GM18951 (cell line): ENCODE results near the gene EFTUD2.

Experiments
- POLR2A ChIP-seq: IDR thresholded peaks from 4 replicates; pipeline ENCODE4 v1.6.1; 2011; ENCODE audit warnings: mild to moderate bottlenecking; ENCODE audit not compliant: insufficient read length, insufficient read depth; ENCODE audit errors: extremely low read depth
- in situ Hi-C: fragments of 300-500 bp; cut with MboI; formaldehyde crosslinking; loops from one replicate; pipeline ENCODE4 v1.12.0; 2022; ENCODE audit warnings: low sequenced_read_pairs, mixed read lengths, inconsistent platforms; ENCODE audit not compliant: unreplicated experiment

The EFTUD2 gene

GRCh38 chr17:44932096-44932786 lies 33.0 kb upstream of the EFTUD2 start:
- in situ Hi-C loops, result no loop called here
- no peak for TF ChIP-seq POLR2A

DNA sequence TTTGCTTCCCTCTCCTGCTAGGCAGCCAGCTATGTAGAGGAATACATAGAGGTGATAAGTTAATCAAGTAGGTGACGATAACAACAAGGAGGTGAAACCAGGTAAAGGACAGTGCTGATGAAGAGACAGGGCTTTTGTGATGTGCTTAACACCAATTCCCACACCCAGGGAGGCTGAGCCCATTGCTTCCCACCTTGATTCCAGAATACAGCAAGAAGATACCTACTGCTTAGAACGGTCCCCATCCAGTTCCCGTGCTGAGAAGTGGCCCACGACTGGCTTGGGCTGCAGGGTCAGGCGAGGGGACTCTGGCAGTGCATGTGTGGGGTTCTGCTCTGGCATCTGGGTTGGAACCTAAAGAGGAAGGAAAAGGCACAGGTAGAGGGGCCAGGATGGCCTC lies 32.1 kb upstream of the EFTUD2 start:
- in situ Hi-C loops, result no loop called here

DNA sequence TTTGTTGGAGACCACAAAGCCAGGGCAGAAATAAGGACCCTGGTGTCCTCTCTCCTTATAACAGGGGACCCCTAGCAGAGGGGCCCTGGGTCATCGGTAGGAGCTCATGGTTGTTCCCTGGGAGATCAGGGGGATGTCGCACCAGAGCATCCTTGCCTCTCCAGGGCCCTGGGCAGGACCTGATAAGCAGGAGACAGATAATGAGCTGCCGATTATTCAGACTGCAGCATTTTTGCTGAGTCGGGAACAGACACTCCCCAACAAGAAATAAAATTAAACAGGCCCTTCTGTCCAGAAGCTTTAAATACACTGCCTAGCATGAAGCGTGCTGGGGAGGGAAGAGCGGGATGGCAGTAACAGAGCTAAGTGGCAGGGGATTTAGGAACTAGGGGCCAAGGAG lies 31.4 kb upstream of the EFTUD2 start:
- TF ChIP-seq POLR2A, result no peak
- in situ Hi-C loops, result no loop called here

More for the DNA sequence above, 32.1 kb upstream of the EFTUD2 start:
- no peak for TF ChIP-seq POLR2A

DNA sequence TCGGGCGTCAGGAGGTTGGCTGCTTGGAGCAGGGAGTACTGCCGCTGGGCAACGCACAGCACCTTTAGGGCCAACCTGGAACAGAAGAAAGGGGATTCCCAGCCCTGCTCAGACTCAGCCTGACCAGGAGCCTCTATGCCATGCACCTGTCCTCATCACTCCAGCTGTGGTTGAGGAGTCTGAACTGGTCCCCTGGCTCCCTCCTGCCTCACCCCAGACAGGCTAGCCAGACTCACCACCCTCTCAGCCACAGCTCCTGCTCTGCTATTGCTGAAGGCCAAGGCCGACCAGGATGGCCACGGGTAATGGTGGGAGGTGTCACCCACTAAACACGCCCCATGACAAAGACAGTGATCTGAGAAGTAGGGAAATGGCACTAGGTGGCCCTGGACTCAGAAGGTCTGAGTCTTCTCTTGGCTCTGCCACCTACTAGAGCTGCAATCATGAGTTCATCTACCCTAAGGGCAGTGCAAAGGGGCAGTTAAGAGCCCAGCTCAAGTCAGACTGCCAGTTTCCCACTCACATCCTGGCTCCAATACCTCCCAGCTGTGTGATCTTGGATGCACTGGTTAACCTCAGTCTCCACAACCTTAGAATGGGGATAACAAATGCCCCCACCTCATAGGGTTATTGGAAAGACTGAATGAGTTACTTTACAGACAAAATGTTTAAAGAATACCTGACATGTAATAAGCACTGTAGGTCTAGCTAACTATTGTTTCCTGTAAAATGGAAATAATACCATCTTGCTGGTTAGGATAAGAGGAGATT lies 29.9 kb upstream of the EFTUD2 start:
- no peak for TF ChIP-seq POLR2A
- in situ Hi-C loops, result loop anchor here (10.0 kb wide), 2 partner anchors 86 to 166 kb away; no protein-coding TSS in a partner anchor

- TF ChIP-seq POLR2A, result no peak
- in situ Hi-C loops, result loop anchor here (10.0 kb wide), 2 partner anchors 87 to 167 kb away; no protein-coding TSS in a partner anchor
Observed at GRCh38 chr17:44928136-44928535, 28.9 kb upstream of the EFTUD2 start.

DNA sequence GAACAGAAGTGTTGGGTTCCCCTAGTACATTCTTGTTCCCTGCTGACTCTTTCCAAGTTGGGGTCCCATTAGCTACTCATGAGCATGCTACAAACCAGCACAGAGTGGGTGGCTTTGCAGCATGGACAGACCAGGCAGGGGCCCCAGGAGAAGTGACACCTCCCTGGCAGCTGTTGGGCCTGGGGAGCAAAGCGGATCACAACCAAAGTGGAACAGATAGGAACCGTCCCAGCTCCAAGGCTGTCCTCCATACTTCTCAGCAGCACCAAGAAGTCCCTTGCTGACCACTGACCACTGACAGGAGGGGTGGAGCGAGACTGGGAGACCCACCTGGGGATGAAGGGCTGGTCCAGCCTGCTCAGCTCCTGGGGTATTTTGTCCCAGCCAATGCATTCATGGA lies 28.5 kb upstream of the EFTUD2 start:
- TF ChIP-seq POLR2A, result no peak
- in situ Hi-C loops, result loop anchor here (10.0 kb wide), 2 partner anchors 87 to 167 kb away; no protein-coding TSS in a partner anchor

DNA sequence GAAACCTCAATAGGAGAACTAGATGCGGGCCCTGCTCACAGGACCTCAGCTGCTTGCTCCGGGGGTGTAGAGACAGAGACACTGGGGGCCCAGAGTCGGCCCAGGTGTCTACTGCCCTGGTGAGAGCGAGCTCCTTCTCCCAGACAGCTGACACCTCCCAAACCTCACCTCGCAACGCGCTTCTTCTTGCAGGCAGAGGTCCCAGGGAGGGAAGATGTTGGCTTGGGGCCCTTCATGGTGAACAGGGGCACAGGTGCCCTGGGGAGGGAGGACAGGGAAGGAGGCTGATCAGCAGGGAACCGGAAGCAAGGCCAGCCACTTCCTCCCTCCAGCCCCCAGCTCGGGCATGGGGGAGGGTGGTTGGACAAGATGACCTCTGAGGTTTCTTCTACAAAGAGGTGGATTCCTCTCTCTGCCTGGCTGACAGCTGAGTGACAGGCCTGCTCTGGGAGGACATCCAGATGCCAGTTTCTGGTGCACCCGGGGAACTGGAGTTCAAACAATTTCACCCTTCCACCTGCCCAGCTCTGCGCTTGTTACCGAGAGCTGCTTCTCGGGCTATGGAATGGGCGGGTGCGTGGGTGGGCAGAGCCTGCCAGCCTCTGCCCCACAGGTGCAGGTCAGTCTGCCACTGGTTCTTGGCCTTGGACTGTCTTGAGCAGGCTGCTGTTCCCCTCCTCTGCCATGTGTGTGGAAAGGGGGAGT lies 27.7 kb upstream of the EFTUD2 start:
- TF ChIP-seq POLR2A, result no peak
- in situ Hi-C loops, result loop anchor here (10.0 kb wide), 2 partner anchors 88 to 168 kb away; no protein-coding TSS in a partner anchor

DNA sequence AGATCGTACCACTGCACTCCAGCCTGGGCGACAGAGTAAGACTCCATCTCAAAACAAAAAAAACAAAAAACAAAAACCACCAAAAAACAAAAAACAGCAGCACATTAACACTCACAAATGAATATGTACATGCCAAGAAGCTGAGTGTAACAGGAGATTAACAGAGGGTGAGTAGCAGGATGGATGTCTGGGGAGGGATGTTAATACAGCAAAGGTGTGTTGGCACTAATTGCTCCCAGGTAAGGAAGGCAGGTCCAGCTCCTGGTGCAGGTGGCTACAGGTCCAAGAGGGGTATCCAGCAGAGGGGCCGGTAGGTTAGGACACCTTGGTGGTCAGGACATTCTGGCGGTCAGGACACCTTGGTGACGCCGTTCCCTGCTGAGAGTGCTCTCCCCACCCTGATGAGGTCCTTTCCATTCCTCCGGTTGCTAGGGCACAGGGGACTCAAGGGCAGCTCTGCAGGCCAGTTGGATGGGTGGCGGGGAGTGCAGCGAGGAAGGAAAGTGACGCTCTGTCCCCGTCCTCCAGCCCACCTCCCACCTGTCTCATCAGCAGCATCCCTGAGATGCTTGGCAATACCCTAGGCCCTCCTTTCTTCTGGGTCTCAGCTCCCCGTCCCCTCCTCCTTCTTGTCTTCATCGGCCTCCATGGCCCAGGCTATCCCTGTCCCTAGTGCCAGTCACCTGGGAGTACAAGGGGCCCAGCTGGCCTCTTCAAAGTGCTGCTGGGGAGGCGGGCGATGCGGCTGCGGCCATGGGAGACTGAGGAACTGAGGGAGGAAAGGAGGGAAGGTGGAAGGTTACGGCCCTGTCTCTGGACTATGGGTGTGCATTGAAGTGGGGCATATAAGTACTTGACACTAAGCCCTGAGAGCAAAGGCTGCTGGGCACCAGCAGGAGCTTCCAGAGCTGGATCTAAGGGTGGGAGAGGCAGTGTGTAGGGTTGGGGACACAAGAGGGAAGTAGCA lies 26.8 kb upstream of the EFTUD2 start:
- in situ Hi-C loops, result loop anchor here (10.0 kb wide), 2 partner anchors 89 to 169 kb away; no protein-coding TSS in a partner anchor

GRCh38 chr17:44924107-44924544 lies 24.9 kb upstream of the EFTUD2 start:
- peak; percentile 16 for TF ChIP-seq POLR2A
- in situ Hi-C loops, result loop anchor here (10.0 kb wide), 2 partner anchors 91 to 171 kb away; no protein-coding TSS in a partner anchor

More for the DNA sequence above, 26.8 kb upstream of the EFTUD2 start:
- TF ChIP-seq POLR2A, result no peak

GRCh38 chr17:44922746-44923470 lies 23.7 kb upstream of the EFTUD2 start:
- in situ Hi-C loops, result loop anchor here (10.0 kb wide), 2 partner anchors 92 to 172 kb away; no protein-coding TSS in a partner anchor

DNA sequence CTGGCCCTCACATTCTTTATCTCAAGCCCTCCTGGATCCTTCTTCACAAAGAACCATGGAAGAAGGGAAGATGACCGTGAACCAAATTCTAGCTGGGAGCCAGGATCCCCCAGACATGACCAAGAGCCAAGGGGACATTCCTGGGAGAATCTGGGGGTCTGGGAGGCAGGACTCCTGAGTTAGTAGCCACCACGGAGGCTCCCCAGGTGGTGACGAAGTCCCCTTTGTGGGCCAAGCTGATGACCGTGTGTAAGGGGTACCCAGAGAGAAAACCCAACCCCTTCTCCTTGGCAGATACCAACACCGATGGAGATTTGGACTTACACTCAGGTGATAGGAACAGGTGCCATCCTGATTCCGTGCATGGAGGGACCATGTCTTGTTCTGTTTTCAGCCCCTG lies 22.9 kb upstream of the EFTUD2 start:
- in situ Hi-C loops, result loop anchor here (10.0 kb wide), 2 partner anchors 93 to 173 kb away; no protein-coding TSS in a partner anchor

More at GRCh38 chr17:44922746-44923470, 23.7 kb upstream of the EFTUD2 start:
- no peak for TF ChIP-seq POLR2A

More for the DNA sequence above, 22.9 kb upstream of the EFTUD2 start:
- TF ChIP-seq POLR2A, result no peak
